HFFc6 (cell line): Measurements from ENCODE around the gene SMAD1. TPM values are rescaled to one million over a fixed set of nuclear protein-coding genes. Genes with fewer than 3 reads are reported as not detected.
A peak's percentile ranks its signal among the peaks of the same experiment; 100 is the strongest.
"Not testable (repeated sequence)": the region's sequence is repeated elsewhere in the genome, so short reads cannot be mapped to it uniquely, and the experiment has no call there.

ENCODE experiments used
- DNase-seq: peaks from one replicate; pipeline ENCODE4 v3.0.0-alpha.2; 2018
- H3K27ac Mint-ChIP-seq: 2 replicates; pipeline ENCODE4 v1.8.0; 2020; ENCODE audit warnings: mild to moderate bottlenecking, mixed read lengths
- H3K27me3 Mint-ChIP-seq: 2 replicates; pipeline ENCODE4 v1.8.0; 2021; ENCODE audit warnings: mild to moderate bottlenecking, moderate library complexity, mixed read lengths; ENCODE audit not compliant: insufficient read depth
- H3K36me3 Mint-ChIP-seq: 2 replicates; pipeline ENCODE4 v1.8.0; 2021; ENCODE audit warnings: low read depth, mixed read lengths
- H3K4me1 Mint-ChIP-seq: 2 replicates; pipeline ENCODE4 v1.8.0; 2020; ENCODE audit warnings: low read depth, mixed read lengths
- H3K4me3 Mint-ChIP-seq: 2 replicates; pipeline ENCODE4 v1.8.0; 2020; ENCODE audit warnings: mild to moderate bottlenecking, moderate library complexity, mixed read lengths
- H3K9me3 Mint-ChIP-seq: 2 replicates; pipeline ENCODE4 v1.8.0; 2020; ENCODE audit warnings: mild to moderate bottlenecking, mixed read lengths
- CTCF ChIP-seq: fragments of 200-600 bp; sonication (generic); IDR thresholded peaks from 2 replicates; pipeline ENCODE4 v1.5.0; 2021; ENCODE audit warnings: antibody characterized with exemption, mild to moderate bottlenecking
- total RNA-seq, 6 experiments: library from RNA; stranded (reverse); fragmentation: NEBNext Ultra II Directional; extraction: Animal tissue kit (Norgen Biotek cat#: 25700); gene quantifications; 2 replicates in 1 of 6; 3 replicates in 5 of 6; pipeline ENCODE4 v1.2.3, GENCODE V29; 2021

The SMAD1 gene
- total RNA-seq, 6 experiments from 2014 or later, result 9.2 to 11.2 (median 10.3) TPM

DNA sequence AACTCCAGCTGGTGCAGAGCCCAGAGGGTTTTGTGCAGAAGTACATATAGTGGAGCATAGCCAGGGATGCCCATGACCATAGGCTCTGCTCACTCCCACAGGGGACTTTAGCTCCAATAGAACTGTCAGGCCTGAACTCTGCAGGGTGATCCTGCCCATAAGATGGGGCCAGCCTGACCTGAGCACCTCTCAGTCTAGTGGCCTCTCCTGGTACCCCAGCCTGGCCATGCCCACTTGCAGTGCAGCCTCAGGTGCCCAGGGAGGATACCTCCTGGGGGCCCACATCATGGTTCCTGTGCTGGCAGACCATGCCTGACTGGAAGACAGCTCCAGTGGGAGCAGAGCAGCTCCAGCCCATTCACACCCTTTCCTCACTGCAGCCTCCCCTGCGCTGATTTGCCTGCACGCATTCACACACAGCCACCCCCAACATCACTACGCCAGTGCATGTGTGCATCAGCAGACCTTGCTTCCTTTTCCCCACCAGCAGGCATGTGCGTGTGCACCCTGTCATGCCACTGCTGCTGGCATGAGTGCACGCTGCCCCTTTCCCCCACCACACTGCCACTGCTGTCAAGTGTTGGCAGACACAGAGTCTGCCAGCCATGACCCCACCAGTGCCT lies 84.5 kb downstream of the SMAD1 start:
- Mint-ChIP-seq H3K36me3 (no peaks in the 10 kb centered on the region), H3K27me3 (peaks cover 8% of the 10 kb centered on the region), H3K4me1 (no peaks in the 10 kb centered on the region), H3K4me3 (no peak overlapping the region), H3K9me3 (peaks cover 6% of the 10 kb centered on the region; the same call in 1 of the 2 replicates), H3K27ac (no peak overlapping the region)
- no peak for DNase-seq
- no peak for TF ChIP-seq CTCF

DNA sequence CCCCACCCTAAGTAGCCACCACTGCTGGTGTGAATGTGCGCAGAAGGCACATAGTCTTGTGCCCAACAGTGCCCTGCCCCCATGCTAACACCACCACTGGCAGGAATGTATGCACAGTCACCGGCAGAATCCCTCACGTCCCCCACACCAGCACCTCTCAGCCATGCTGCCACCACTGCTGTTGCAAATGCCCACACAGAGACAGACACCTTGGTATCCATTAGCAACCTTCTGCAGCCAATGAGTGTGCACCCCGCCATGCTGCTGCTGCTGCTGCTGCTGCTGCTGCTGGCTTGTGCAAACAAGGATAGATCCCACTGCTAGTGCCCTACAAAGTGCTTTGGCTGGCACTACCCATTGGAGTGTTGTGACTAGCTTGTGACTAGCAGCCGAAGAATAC lies 85.1 kb downstream of the SMAD1 start:
- Mint-ChIP-seq H3K27ac (no peak overlapping the region), H3K36me3 (no peaks in the 10 kb centered on the region), H3K27me3 (peaks cover 8% of the 10 kb centered on the region), H3K9me3 (peaks cover 6% of the 10 kb centered on the region; the same call in 1 of the 2 replicates), H3K4me3 (no peak overlapping the region), H3K4me1 (no peaks in the 10 kb centered on the region)
- no peak for TF ChIP-seq CTCF
- DNase-seq, result no peak

GRCh38 chr4:145567516-145567915 lies 85.9 kb downstream of the SMAD1 start:
- H3K27me3 Mint-ChIP-seq, result peaks cover 8% of the 10 kb centered on the region
- peaks cover 6% of the 10 kb centered on the region; the same call in 1 of the 2 replicates for H3K9me3 Mint-ChIP-seq
- no peak for TF ChIP-seq CTCF
- H3K4me1 Mint-ChIP-seq, result no peaks in the 10 kb centered on the region
- no peak for DNase-seq
- no peaks in the 10 kb centered on the region for H3K36me3 Mint-ChIP-seq
- no peak overlapping the region for H3K4me3 Mint-ChIP-seq
- H3K27ac Mint-ChIP-seq, result no peak overlapping the region

GRCh38 chr4:145574546-145574945 lies 92.9 kb downstream of the SMAD1 start:
- not testable (repeated sequence) for H3K36me3 Mint-ChIP-seq, H3K27ac Mint-ChIP-seq, H3K4me3 Mint-ChIP-seq, H3K9me3 Mint-ChIP-seq, DNase-seq, H3K27me3 Mint-ChIP-seq, H3K4me1 Mint-ChIP-seq

- H3K27ac Mint-ChIP-seq, result no peak overlapping the region
- no peak for DNase-seq
- H3K4me3 Mint-ChIP-seq, result no peak overlapping the region
- no peaks in the 10 kb centered on the region for H3K4me1 Mint-ChIP-seq
- no peaks in the 10 kb centered on the region for H3K36me3 Mint-ChIP-seq
- no peak for TF ChIP-seq CTCF
- H3K9me3 Mint-ChIP-seq, result no peaks in the 10 kb centered on the region
- H3K27me3 Mint-ChIP-seq, result peaks cover 2% of the 10 kb centered on the region; the same call in 1 of the 2 replicates
Measured at GRCh38 chr4:145580906-145581305, 99.3 kb downstream of the SMAD1 start.

DNA sequence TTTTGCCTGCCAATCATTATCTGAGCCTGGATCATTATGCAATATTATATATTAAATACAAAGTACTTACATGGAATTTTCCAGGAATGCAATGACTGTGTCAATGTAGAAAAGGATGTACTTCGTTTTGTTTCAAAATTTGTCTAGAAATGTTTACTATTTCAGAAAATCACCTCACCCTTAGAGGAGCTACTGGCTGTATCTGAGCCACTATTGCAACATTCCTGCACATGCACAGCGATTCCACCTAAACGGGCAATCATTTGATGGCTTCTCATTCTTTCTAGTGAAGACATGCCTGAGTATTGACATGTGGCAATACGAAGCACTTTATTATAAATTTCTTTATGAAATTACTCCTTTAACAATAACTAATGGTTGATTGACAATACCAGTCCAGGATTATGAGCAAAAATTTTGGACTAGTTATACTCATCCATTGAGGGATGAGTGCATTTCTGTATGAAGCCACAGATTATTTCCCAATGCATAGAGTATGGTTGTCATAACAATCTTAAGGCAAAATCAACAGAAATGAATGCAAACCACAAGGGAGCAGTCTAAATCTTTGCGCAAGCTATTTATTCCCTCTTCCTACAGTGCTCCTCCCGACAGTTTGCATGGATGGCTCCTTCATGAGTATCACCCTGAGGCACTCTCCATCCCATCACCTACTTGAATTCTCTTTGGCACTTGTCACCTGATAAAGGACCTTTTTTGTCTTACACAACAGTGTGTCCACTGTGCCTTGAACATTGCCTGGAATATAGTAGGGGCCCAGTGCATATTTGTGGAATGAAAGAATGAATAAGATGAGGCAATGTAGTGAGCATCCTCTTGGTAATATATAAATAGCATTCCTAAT lies 101.8 kb downstream of the SMAD1 start:
- Mint-ChIP-seq H3K4me1 (no peaks in the 10 kb centered on the region), H3K36me3 (no peaks in the 10 kb centered on the region), H3K4me3 (no peak overlapping the region), H3K27ac (no peak overlapping the region), H3K9me3 (no peaks in the 10 kb centered on the region), H3K27me3 (peaks cover 10% of the 10 kb centered on the region)
- DNase-seq, result peak; percentile 1
- no peak for TF ChIP-seq CTCF
